NCI-H446 (cell line): ENCODE results near the gene GPR158.

Source experiments
- DNase-seq, 2 experiments: peaks; one replicate each; lab custom pipeline; 2025; lab: John Stamatoyannopoulos, UW

The GPR158 gene

DNA sequence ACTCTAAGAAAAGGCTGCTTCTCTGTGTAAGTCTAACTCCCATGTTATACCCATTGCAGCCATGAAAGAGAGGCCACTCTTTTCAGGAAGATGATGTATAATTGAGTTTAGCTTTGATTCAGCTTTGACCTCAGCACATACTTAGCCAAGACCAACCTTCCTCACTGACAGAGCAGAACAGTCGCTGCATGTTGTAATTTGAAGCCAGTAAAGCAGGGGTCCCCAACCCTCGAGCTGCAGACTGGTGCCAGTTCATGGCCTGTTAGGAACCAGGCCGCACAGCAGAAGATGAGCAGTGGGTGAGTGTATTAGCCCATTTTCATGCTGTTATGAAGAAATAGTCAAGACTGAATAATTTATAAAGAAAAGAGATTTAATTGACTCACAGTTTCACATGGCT is 223.9 kb downstream of the GPR158 start:
- no peak for DNase-seq

DNA sequence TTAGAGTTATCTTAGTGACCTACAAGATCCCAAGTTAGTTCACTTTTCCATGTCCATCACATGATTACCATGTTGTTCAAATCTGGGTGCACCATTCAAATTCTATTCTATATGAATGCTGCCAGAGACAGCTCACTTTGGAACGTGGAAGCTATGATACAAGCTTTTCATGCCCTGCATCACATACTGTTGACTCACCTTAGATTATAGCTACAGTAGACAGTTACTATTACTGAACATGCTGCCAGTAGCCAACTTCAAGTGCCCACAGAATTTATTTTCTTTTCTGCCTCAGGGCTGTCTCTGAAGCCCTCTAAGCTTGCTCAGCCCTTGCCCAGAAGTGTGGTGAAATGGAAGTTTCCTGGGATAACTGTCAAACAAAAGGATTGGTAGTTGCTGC is 231.1 kb downstream of the GPR158 start:
- no peak for DNase-seq

DNA sequence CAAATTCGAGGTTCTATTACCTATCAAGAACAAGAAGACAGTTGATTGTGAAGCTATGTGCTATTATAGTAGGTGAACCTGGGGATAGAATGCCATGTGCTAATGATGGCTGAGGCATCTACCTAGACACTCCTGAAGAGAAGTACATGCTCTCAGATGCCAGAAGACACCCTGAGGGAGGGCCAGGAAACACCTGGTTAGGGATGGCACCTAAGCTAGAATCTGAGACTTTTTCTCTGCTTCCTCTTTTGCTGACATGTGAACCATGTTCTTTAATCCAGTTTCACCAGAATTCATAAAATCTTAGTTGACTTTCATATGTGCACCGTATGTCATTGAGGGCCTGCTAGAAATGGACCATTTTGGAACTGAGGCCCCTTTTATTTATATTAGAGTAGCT is 242.8 kb downstream of the GPR158 start:
- DNase-seq, result no peak

DNA sequence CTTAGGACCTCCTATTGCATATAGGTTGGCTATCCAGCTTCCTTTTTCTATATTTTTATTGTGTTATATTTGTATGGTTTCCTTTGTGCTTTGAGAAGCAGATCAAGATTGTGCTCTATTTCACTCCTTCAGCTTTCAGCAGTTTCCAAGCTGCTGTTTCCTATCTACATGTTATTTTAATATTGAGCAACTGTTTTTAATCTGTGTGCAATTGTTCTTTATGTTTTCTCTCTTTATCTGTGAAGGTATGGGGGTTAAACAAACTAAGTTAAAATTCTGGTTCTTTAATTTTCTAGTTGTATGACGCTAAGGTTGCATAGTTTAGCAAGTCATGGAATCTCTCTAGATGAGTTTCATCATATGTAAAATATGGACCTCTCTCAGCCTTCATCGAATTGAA is 251.0 kb downstream of the GPR158 start:
- DNase-seq, result no peak

DNA sequence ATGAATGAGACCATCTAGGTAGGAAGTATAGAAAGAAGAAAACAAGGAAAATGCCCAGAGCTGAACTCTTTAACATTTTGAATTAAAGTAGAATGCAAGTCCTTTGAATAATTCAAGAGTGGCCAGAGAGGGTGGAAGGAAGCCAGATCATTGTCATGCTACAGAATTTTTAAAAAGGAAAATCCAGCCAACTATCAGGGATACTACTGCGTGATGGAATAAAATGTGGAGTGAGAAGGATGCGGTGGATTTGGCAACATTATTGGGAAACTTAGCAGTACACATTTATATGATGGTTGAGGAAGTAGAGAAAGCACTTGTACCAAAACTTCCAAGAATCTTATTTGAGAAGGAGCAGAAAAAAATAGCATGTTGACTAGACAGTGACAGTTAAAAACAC is 261.6 kb downstream of the GPR158 start:
- DNase-seq, result no peak

DNA sequence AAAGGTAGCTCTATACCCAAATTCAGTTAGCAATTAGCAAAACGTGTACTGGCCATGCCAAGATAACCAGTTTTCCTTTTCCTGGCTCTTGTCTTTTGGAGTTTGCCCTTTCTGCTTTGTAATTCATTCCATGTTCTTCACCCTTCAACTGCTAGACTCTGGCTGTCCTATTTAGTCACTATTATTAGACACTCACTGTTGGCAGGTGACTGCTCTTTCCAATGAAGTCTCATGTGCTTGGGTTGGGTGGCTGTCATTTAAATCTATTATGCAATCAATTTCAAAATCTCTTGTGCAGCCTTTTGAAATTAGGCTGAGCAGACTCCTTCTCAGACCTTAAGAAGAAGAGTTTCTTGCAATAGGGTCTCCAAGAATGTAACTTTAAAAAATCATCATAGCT is 266.5 kb downstream of the GPR158 start:
- DNase-seq, result no peak

DNA sequence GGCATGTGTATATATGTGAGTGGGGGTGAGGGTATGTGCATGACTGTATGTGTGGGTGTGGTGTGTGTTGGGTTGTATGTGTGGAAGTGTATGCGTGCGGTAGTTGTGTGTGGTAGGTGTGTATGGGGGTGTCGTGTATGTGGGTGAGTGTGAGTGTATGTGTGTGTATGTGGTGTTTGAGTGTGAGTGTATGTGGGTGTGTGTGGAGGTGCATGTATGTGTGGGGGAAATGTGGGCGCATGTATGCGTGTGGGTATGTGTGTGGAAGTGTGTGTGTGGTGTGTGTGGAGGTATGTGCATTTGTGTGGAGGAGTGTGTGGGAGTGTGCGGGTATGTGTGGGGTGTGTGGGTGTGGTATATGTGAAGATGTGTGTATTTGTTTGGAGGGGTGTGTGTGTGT is 269.5 kb downstream of the GPR158 start:
- no peak for DNase-seq

DNA sequence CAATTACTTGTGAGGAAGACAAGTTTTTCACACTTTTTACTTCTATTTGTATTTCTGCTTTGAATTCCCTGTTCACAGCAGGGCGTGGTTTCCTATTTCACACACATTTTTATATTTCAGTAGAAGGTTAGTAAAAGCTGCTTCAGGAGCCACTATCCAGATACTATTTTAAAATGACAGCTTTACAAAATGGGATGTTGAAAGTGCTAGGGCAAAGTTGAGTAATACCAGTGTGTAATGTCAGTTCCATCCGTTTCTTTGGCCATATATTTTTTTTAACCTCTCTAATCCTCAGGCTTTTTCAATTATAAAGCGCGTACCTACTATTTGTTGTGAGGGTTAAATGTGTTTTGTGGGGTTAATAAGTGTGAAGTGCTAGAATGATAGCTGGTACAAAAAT is 276.6 kb downstream of the GPR158 start:
- DNase-seq, result no peak

DNA sequence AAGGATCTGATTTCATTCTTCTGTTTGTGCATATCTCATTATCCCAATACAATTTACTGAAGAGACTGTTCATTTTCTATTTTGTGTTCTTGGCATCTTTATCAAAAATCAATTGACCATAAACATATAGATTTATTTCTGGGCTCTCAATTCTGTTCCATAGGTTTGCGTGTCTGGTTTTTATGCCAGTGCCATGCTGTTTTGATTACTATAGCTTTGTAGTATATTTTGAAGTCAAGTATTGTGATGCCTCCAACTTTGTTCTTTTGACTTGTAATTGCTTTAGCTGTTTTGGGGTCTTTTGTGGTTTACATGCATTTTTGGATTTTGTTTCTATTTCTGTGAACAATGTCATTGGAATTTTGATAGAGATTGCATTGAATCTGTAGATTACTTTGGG is 278.8 kb downstream of the GPR158 start:
- no peak for DNase-seq

DNA sequence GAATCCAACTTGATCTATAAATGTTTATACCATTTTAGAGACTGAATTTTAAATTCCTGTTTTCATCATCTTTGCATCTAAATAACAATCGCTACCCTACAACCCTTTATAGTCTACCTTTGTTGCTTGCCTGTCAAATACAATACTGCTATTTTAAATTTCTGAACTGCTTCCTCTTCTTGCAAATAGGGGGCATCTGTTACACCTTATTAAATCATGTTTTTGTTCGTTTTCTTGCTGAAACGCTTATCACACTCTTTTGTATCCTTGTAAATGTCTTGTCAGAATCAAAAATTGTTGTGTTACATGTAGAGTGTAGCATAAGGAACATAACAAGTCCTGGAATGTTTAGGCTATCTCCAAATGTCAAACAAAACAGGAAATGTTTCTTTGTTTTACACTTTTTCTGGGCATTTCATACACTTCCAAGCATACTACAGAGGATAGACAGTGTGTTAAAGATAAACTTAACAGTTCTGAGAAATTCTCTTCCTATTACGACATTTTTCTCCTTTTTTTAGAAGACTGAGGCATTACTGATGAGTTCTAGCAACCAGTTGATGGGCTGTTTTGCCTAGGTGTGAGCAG is 281.3 kb downstream of the GPR158 start:
- no peak for DNase-seq

DNA sequence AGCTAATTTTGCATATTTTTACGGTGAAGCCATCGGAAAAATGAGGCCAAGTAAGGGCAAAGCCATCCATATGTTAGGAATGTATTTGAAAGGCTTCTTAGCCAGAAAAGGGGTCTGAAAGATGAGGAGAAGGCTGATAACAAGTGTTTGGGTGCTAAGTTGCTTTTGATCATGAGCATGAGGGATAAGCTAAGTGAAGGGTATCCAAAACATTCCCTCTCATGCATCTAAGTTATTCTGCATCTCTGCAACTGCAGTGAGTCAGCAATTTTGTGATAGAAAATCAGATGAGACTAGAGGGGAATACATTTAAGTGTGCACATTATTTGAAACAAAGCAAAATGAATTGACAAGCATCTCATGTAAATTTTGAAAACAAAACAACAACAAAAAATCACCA is 282.8 kb downstream of the GPR158 start:
- no peak for DNase-seq

DNA sequence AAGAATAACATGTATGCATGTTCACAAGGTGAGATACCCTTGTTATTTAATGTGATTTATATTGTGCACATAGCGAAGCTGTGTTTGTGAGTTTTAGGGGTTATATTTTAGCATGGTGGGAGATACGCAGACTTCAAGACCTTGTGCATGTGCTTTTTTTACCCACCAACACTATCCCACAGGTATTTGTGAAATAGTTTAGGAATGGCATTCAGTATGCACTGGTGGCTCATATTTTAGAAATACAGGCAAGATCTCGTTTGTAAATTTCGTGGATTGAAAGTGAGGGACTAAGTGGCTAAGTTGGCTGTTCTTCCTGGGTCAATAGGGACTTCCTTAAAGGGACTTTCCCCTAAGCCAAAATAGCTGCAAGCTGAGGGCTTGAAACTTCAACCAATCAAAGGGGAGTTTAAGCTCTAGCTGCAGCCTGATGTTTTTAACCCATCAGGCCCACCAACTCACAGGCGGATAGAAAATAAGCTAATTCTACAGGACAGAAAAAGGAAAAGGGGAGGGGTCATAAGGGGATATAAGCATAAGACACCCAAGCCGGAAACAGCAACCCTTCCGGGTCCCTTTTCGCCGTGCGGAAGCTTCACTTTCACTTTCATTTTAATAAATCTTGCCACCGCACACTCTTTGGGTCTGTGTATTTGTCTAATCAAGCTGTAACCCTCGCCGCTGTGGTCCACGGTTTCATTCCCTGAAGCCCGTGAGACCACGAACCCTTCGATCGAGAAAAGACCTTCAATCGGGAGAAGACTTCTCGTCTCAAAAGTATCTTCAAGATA is 291.0 kb downstream of the GPR158 start:
- no peak for DNase-seq

DNA sequence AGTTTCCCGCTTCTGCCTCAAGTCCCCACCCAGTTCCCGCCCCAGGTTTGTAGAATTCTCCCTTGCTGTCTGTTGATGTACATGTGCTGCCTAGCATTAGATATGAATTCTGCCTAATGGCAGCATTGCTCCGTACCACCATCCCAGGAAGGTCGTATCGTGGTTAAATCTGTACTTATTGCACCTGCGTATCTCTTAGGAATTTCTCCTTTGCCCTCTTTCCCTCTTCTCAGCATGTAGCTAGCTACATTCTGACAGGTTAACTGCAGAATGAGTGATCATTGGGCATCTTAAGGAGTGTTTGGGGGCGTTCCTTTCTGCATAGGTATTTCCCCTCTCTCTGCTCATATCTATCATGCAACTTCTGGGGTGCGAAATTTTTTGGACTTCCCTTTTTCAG is 293.1 kb downstream of the GPR158 start:
- no peak for DNase-seq

DNA sequence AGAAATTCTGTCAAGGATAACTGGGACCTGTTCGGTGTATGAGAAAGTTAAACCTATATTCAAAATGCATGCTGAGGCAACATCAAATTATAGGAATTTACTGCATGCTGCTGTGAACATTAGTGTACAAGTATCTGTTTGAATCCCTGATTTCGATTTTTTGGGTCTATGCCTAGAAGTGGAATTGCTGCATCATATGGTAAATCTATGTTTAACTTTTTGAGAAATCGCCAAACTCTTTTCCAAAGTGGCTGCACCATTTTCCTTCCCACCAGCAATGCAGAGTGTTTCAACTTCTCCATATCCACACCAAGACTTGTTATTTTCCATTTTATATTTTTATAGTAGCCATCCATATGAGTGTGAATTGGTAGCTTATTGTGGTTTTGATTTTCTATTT is 306.7 kb downstream of the GPR158 start:
- DNase-seq, result no peak

DNA sequence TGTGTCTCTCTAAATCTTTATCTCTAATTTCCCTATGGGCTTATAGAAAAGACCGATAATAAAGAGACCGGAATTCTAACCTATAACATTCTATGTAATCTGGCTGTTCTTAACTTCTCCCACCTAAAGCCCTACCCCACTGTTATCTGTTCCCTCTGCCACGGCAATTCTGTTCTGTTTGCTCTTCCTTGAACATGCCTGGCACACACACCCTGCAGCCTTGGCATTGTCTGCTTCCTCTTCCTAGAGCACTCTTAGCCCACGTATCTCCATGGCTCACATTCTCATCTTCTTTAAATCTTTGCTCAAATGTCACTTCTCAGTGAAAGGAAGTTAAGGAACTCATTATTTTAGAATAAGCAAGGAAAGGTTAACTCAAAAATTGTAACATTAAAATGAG is 309.2 kb downstream of the GPR158 start:
- DNase-seq, result no peak

DNA sequence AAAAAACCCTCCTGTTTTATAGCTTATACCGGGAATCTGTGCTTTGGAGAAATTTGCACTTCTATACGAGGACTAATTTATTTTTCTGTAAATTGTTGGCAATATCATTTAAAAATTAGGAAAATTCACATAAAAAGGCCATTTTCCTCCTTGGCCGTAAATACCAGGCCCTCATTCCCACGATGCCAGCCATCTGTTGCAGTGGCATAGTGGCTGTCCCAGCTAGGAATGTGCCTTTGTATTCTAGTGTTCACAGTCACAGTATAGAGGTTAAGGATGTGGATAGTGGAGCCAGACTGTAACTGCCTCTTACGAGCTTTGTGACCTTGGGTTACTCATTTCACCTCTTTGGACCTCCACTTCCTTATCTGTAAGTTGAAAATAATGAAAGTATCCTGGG is 312.5 kb downstream of the GPR158 start:
- no peak for DNase-seq

DNA sequence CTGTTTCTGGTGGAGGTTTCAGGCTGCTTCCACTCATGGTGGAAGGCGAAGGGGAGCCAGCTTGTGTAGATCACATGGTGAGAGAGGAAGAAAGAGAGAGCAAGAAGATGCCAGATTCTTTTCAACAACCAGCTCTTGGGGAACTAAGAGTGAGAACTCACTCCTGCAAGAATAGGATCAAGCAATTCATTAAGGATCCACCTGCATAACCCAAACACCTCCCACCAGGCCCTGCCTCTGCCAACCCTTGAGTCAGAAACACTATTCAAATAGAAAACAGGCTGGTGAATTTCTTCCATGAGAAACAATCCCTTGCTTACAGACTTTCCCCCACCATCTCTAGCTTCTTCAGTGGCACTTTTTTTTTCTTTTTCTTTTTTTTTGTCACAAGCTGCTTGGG is 317.2 kb downstream of the GPR158 start:
- no peak for DNase-seq

DNA sequence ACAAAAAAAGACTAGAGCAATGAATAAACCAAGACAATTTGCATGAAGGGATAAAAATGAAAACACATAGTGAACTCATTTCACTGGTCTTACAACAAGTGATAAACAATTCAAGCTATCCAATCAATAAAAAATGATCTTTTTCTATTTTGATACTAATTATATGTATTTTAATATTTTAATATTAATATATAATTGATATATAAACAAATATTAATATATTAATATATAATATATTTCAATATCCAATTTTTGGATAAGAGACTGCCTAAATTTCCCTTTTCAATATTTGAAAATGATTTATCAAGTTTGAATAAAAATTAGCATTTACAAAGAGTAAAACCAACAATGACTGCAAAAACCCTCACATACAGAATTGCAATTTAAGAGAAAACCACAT is 317.9 kb downstream of the GPR158 start:
- no peak for DNase-seq

DNA sequence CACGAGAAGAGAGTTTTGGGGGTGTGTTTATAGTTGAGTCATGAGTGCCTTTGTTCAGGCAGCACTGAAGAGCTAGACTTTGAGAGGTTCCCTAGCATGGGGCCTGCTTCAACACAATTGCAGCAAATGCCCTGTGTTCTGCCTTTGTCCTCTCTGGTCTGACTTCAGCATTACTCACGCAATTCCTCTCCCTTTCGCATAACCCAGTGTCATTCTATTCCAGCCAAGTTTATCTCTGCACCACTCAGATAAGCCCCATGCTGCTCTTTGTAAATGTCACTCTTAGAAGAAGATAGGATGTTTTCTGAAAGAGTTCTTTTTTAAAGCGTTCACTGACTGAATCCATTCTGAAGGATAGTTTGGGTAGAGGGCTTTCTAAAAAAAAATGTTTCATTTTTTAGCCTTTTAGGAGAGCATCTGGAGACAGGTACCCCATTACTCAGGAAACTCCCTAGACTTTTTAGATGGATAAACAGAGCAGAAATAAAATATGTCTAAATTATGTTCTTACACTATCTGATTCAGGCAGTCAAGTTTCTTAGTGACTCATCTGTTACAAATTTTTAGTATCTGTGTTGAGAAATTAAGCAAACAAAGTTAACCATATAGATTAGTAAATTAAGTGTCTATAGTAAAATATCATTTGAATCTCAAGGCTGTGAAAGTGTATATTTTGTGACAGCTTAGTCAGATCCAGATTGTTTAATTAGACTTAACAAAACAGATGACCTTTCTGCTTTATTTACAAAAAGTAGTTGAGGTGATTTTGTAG is 318.5 kb downstream of the GPR158 start:
- no peak for DNase-seq

DNA sequence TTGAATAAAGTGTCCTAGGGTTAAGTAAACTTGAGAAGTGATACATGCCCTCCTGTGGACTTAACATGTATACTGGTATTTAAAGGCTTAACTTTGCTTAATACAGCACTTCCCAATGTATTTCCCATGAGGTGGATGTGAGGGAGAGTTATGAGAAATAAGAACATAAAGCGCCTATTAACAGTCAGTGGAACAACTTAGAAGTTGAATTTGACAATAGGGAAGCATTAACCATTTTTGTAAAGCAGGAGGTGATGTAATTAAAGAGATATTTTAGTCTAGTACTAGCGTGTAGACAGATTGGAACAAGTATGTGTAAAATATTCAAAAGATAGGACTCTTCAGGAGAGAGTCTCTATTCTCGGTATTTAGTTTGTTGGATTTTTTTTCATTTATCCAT is 322.4 kb downstream of the GPR158 start:
- DNase-seq, result no peak

DNA sequence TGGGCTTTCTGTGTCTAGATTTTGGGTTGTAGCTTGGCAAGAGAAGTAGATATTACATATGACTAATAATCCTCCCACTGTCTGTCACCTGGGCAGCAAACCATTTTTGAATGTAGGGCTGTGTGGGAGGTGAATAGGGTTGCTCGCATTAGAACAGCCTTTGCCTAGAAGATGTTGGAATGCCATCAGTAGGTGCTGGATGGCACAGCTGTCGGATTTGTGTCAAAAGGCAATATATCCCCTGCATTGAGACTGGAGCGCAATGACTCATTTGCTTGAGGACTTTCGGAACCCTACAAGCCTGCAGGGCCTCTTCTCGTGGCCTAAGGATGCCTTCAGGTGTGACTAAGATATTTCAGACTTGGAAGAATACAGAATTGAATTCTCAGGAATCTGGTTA is 323.8 kb downstream of the GPR158 start:
- DNase-seq, result no peak

DNA sequence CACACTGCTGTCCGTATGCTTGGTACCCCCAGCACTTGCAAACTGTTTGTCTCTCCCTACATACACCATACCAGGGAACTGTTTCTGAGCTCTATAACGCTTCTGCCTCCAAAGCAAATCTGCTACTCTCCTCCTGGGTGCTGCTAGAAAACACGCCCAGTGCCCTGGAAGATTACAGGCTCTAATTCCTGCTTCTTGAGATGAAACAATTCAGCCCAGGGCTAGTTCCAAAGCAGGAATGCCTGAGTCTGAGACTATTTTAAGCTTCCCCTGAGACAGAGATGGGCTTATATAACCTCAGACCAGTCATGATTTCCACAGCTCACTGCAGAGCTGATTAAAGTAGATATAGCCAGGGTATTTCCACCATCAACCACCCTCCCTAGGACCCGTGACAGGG is 327.1 kb downstream of the GPR158 start:
- DNase-seq, result no peak

DNA sequence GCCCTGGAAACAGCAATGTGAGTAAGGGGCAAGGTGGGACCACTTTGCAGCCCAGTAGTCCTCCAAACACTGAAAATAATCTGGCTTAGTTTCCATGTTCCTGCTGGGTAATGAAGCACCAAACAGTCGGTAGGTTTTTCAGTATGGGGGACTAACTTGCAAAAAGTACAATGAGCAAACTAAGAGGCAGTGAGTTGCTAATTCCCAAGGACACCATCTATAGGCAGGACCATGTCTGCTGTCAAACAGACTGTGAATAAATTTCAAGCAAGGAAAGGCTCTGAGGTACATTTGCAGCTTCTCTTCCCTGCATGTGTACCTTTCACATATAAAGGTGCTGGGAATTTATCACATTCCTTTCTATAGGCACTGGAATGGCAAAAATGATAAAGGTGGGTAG is 327.7 kb downstream of the GPR158 start:
- no peak for DNase-seq
